Thyroid gland (tissue), 4 donors: ENCODE results near the gene GEMIN5. TPM values are rescaled to one million over a fixed set of nuclear protein-coding genes. Genes with fewer than 3 reads are reported as not detected.

ENCODE experiments used
- DNase-seq, 2 donors: peaks; one replicate each; pipeline ENCODE4 v3.0.0-alpha.2; 2019
- H3K27ac ChIP-seq, 3 donors: fragments of 200-600 bp; sonication (generic); 1 replicate in 2 of 3; 2 replicates in 1 of 3; pipeline ENCODE4 v1.5.1; 2016 to 2019; ENCODE audit warnings: mild to moderate bottlenecking in 1 of 3, moderate library complexity in 1 of 3
- H3K27me3 ChIP-seq: fragments of 200-600 bp; sonication (generic); one replicate; pipeline ENCODE4 v1.5.1; 2019
- H3K36me3 ChIP-seq, 2 donors: fragments of 200-600 bp; sonication (generic); one replicate each; pipeline ENCODE4 v1.5.1; 2016 to 2019
- H3K4me1 ChIP-seq, 2 donors: fragments of 200-600 bp; sonication (generic); one replicate each; pipeline ENCODE4 v1.5.1; 2017 to 2019
- H3K4me3 ChIP-seq, 3 donors: fragments of 200-600 bp; sonication (generic); replicated peaks in 1 of 3; 1 replicate in 2 of 3; 2 replicates in 1 of 3; pipeline ENCODE4 v1.5.1; 2016; ENCODE audit warnings: mild to moderate bottlenecking in 1 of 3
- H3K9me3 ChIP-seq: fragments of 200-600 bp; sonication (generic); one replicate; pipeline ENCODE4 v1.5.1; 2017
- POLR2A ChIP-seq, 2 donors: fragments of 450-650 bp; IDR thresholded peaks; one replicate each; pipeline ENCODE4 v1.6.1; 2017; ENCODE audit warnings: antibody characterized with exemption in 2 of 2, mild to moderate bottlenecking in 2 of 2, moderate library complexity in 1 of 2
- WGBS, 2 donors: methylation state at CpG; one replicate each; pipeline ENCODE4 v1.1.5; 2017; 5-methylcytosine and 5-hydroxymethylcytosine counted together
- intact Hi-C: fragments of 100-400 bp; cut with DNase I; formaldehyde crosslinking; loops from one replicate; pipeline ENCODE4 v1.15.1; 2023
- total RNA-seq, 4 donors: library from RNA; depleted of rRNA; stranded (reverse); fragments of >200 nt; gene quantifications; one replicate each; pipeline ENCODE4 v1.2.3, GENCODE V29; 2016
- TF ChIP-seq, protein P1 (sequence below), 6 experiments: fragments of 200-600 bp in 3 of 6; fragments of 450-650 bp in 3 of 6; sonication (generic) in 3 of 6; IDR thresholded peaks; one replicate each; pipeline ENCODE4 v1.5.1; 2016 to 2019; ENCODE audit warnings: antibody characterized with exemption in 6 of 6, mild to moderate bottlenecking in 2 of 6, inconsistent platforms in 1 of 6, moderate library complexity in 1 of 6

Gene GEMIN5
- total RNA-seq, 4 donors from 2014 or later, result 13.6 to 20.1 (median 15.3) TPM

DNA sequence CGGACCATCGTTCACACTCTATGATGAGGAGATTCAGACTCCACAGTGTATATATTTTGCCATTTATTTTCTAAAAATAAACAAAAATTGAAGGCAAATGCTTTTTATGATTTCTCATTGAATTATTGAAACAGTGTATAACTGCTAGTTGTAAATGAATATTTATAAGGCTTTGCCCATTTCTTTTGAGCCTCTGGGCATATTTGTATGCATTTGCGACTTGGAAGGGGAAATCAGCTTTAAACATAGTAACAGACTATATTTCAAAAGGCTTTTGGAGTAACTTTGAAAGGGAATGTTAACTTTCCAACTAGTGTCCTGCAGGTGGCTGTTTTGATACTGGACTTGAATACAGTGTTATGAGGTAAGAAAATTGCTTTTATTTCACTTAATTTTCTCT lies 28.9 kb upstream of the GEMIN5 start:
- 81 to 84% methylated on average over 3 of the region's 3 CpGs for WGBS, 2 donors
- Histone ChIP-seq H3K4me3 (no peak overlapping the region), H3K36me3 (peaks cover 13% of the 10 kb centered on the region in 2 donors), H3K27ac (peak overlapping the region in 2 of 3 donors; percentile 34 to 38), H3K9me3 (no peaks in the 10 kb centered on the region), H3K27me3 (no peaks in the 10 kb centered on the region), H3K4me1 (no peaks in the 10 kb centered on the region)
- no peak for DNase-seq
- no peak for TF ChIP-seq POLR2A (IDR thresholded peaks at IDR 0.05)
- TF ChIP-seq, protein P1, sequence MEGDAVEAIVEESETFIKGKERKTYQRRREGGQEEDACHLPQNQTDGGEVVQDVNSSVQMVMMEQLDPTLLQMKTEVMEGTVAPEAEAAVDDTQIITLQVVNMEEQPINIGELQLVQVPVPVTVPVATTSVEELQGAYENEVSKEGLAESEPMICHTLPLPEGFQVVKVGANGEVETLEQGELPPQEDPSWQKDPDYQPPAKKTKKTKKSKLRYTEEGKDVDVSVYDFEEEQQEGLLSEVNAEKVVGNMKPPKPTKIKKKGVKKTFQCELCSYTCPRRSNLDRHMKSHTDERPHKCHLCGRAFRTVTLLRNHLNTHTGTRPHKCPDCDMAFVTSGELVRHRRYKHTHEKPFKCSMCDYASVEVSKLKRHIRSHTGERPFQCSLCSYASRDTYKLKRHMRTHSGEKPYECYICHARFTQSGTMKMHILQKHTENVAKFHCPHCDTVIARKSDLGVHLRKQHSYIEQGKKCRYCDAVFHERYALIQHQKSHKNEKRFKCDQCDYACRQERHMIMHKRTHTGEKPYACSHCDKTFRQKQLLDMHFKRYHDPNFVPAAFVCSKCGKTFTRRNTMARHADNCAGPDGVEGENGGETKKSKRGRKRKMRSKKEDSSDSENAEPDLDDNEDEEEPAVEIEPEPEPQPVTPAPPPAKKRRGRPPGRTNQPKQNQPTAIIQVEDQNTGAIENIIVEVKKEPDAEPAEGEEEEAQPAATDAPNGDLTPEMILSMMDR (IDR thresholded peaks at IDR 0.05), result no peak
- intact Hi-C loops, result no loop called here

DNA sequence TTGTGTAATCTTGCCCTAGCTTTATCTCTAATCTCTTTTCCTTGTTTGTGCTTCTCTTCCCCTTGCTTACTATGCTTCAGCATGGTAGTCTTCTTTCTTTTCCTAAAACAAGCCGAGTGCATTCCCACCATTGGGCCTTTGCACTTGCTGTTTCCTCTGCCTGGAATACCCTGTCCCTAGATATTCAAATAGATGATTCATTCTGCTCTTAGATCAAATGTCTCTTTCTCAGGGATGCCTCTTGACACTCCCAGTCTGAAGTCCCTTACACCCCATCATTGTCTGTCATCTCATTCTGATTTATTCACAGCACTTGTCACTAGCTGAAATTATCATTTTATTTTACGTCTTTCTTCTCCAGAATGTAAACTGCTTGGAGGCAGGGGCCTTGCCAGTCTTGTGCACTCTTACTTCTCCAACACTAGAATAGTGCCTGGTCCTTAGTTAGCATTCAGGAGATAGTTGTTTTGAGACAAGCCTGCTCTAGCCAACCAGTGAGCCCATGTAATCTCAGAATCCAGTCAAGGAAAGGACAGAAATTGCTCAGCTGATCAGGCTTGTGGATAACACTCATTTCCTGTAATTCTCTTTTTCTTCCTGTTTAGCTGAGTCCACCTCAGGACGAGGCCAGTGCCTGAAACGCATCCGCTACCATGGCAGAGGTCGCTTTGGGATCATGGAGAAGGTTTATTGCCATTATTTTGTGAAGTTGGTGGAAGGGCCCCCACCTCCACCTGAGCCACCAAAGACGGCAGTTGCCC lies 28.2 kb upstream of the GEMIN5 start:
- no peak for TF ChIP-seq POLR2A (IDR thresholded peaks at IDR 0.05)
- 73 to 87% methylated on average over 7 of the region's 7 CpGs for WGBS, 2 donors
- H3K36me3 ChIP-seq, result peaks cover 13 to 17% of the 10 kb centered on the region in 2 donors
- no peaks in the 10 kb centered on the region for H3K4me1 ChIP-seq
- no peaks in the 10 kb centered on the region for H3K27me3 ChIP-seq
- intact Hi-C loops, result no loop called here
- DNase-seq, result no peak
- H3K27ac ChIP-seq, result peak overlapping the region in 2 of 3 donors; percentile 34 to 38
- H3K4me3 ChIP-seq, result no peak overlapping the region
- H3K9me3 ChIP-seq, result no peaks in the 10 kb centered on the region

DNA sequence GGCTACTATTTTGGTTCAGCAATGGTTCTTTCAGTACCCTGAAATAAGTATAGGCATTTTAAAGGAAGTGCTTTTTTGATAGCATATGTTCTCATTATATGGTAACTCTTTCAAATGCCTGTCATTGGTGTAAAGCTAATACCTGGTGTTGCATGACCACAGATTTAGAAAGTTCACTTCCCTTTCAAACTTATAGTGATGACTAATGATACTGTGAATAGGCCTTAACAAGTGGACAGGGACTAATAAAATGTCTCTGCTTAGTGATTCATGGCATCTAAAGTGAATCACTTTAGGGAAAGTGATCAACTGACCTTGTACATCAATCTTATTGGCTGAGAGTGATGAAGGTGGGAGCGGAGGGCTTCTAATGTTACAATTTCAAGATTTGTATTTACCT lies 24.5 kb upstream of the GEMIN5 start:
- H3K27me3 ChIP-seq, result no peaks in the 10 kb centered on the region
- WGBS, 2 donors, result 98 to 100% methylated on average over 1 of the region's 1 CpG
- no peaks in the 10 kb centered on the region for H3K4me1 ChIP-seq
- no peak for DNase-seq
- peaks cover 29 to 33% of the 10 kb centered on the region in 2 donors for H3K36me3 ChIP-seq
- TF ChIP-seq, protein P1 (IDR thresholded peaks at IDR 0.05), result no peak
- no peak for TF ChIP-seq POLR2A (IDR thresholded peaks at IDR 0.05)
- no peak overlapping the region for H3K27ac ChIP-seq
- H3K4me3 ChIP-seq, result no peak overlapping the region
- H3K9me3 ChIP-seq, result no peaks in the 10 kb centered on the region
- intact Hi-C loops, result no loop called here

DNA sequence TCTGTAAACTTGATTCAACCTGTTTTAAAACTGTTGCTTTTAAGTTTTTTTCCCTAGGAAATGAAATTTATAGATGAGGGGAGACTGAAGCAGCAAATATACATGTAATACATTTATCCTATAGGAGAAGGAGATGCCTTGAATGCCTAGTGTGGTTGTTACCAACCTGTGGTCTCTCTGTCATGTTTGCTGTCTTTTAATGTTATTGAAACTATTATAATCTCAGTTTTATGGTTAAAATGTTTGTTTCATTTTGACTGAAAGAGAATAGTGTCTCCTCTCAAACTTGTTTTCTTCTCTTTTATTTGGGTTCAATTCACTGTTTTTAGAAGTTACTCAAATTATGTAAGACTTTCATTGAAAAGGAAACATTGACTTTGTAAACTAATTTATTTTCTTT lies 18.7 kb upstream of the GEMIN5 start:
- H3K36me3 ChIP-seq, result peaks cover 20% of the 10 kb centered on the region in 2 donors
- TF ChIP-seq, protein P1 (IDR thresholded peaks at IDR 0.05), result no peak
- no peak for TF ChIP-seq POLR2A (IDR thresholded peaks at IDR 0.05)
- no peak for DNase-seq
- H3K27me3 ChIP-seq, result no peaks in the 10 kb centered on the region
- no peak overlapping the region for H3K4me3 ChIP-seq
- intact Hi-C loops, result no loop called here
- H3K4me1 ChIP-seq, result no peaks in the 10 kb centered on the region
- H3K27ac ChIP-seq, result no peak overlapping the region
- no peaks in the 10 kb centered on the region for H3K9me3 ChIP-seq

DNA sequence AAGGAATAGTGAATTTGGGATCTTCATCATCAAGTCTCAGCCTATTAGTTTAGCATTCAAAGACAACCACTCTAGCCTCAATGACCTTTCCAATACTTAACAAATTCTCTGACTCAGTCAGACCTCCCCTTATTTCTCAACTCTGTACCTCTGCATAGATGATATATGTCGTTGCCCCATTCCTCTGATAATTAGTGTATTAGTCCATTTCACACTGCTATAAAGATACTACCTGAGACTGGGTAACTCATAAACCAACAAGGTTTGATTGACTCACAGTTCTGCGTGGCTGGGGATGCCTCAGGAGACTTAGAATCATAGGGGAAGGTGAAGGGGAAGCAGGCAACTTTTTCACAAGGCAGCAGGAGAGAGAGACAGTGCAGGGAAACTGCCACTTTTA lies 11.8 kb upstream of the GEMIN5 start:
- H3K27me3 ChIP-seq, result no peaks in the 10 kb centered on the region
- no peak overlapping the region for H3K4me3 ChIP-seq
- WGBS, 2 donors, result 85 to 90% methylated on average over 2 of the region's 2 CpGs
- H3K27ac ChIP-seq, result no peak overlapping the region
- intact Hi-C loops, result no loop called here
- no peaks in the 10 kb centered on the region for H3K4me1 ChIP-seq
- no peaks in the 10 kb centered on the region for H3K9me3 ChIP-seq
- no peaks in the 10 kb centered on the region for H3K36me3 ChIP-seq
- TF ChIP-seq, protein P1 (IDR thresholded peaks at IDR 0.05), result no peak
- TF ChIP-seq POLR2A (IDR thresholded peaks at IDR 0.05), result no peak
- no peak for DNase-seq
